ENCODE data around the gene ERBIN. TPM values are rescaled to one million over a fixed set of nuclear protein-coding genes. Genes with fewer than 3 reads are reported as not detected.

The ERBIN gene
- total RNA-seq, 1 donor from 2014 or later: 77.4 TPM

DNA sequence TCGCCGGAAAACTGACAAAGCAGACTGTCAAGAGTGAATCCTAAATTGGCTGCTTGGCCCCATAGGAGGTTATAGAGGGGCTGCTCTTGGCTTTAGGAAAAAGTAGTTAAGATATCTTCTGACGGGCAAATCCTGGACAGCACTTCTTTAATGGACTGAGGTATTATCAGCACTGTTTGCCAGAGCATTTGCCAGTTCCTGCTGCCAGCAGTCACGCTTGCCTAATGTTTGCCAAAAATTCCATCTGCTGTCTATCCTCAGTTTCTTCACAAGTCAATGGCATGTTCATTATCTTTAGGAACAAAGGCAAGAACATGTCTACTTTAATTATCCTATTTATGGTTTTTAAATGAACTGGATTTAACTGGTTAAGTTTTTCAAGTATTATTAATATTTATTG, 191.9 kb downstream of the ERBIN start:
- TF ChIP-seq, protein P1, sequence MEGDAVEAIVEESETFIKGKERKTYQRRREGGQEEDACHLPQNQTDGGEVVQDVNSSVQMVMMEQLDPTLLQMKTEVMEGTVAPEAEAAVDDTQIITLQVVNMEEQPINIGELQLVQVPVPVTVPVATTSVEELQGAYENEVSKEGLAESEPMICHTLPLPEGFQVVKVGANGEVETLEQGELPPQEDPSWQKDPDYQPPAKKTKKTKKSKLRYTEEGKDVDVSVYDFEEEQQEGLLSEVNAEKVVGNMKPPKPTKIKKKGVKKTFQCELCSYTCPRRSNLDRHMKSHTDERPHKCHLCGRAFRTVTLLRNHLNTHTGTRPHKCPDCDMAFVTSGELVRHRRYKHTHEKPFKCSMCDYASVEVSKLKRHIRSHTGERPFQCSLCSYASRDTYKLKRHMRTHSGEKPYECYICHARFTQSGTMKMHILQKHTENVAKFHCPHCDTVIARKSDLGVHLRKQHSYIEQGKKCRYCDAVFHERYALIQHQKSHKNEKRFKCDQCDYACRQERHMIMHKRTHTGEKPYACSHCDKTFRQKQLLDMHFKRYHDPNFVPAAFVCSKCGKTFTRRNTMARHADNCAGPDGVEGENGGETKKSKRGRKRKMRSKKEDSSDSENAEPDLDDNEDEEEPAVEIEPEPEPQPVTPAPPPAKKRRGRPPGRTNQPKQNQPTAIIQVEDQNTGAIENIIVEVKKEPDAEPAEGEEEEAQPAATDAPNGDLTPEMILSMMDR (conservative IDR thresholded peaks at IDR 0.05; ENCODE audit: low read depth, low read length): no peak
- DNase-seq (ENCODE audit: low read depth): no peak
- no peak overlapping the region for H3K4me3 ChIP-seq (ENCODE audit: low read depth, low read length)

DNA sequence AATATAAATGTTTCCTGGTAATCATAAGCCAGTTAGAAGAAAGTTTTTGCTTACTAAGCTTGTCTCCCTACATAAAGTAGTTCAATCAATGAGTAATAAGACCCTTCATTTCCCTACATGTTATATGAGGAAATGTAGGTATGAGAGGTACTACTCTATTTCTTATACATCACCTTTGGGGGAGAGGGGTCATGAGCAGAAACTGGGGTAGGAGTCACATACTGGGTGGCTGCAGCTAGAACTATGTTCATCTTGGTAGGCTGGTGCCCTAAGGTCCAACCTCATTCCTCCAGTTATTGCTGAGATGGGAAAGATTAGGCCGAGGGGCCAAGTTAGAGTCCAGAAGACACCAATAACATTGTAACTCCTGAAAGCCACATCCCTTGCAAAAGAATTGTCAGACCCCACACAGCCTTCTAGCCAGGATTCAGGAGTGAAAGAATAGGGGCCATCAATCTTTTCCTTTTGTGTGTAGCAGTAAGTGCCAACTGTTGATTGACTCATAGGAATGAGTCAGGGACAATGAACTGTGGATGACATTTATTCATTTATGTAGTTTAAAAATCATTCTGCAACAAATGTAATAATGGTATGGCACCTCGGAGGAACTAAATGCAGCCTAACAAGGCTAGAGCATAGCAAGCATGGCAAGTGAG, 196.1 kb downstream of the ERBIN start:
- TF ChIP-seq, protein P1 (conservative IDR thresholded peaks at IDR 0.05; ENCODE audit: low read depth, low read length): no peak
- no peak for DNase-seq (ENCODE audit: low read depth)
- H3K4me3 ChIP-seq (ENCODE audit: low read depth, low read length): no peak overlapping the region

DNA sequence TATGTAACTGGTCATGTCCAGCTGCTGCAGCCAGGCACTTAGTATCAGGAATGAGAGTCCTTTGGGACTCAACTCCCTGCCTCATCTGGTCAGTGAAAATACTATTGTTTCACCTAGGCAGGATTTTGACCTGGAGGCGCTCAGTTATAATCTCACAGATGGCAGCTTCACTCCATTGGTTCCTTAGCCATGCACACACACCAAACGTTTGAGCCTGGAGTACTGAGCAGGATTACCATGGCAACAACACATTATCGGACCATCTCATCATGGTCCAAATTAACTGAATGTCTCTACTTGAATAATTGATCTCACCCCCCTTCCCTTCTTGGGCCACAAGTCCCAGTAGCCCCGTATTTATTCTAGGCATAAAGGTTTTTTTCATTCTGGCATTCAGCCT, 202.8 kb downstream of the ERBIN start:
- no peak overlapping the region for H3K4me3 ChIP-seq (ENCODE audit: low read depth, low read length)
- no peak for DNase-seq (ENCODE audit: low read depth)
- TF ChIP-seq, protein P1 (conservative IDR thresholded peaks at IDR 0.05; ENCODE audit: low read depth, low read length): no peak

DNA sequence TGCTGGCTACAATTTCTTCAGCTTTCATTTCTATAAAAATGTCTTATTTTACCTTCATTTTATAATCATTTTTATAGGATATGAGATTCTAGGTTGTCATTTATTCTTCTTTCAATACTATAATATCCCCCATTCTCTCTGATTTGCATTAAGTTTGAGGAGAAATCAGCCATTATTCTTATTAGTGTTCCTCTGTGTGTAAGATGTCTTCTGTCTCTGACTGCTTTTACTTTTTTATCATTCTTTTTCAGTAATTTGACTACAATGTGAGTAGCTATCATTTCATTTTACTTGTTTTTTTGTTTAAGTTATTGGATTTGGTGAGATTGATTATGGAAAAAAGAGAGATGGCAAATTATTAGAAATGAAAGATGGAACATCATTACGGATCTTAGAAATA, 204.1 kb downstream of the ERBIN start:
- no peak for DNase-seq (ENCODE audit: low read depth)
- TF ChIP-seq, protein P1 (conservative IDR thresholded peaks at IDR 0.05; ENCODE audit: low read depth, low read length): no peak
- no peak overlapping the region for H3K4me3 ChIP-seq (ENCODE audit: low read depth, low read length)

Other genes starting within 250 kb of the ERBIN start
- 5.1 and 9.5 TPM in 2 replicates for gene SGTB, start 204.5 kb upstream of the ERBIN start, total RNA-seq
- 25.8 and 49.7 TPM in 2 replicates for gene NLN, start 204.4 kb upstream of the ERBIN start, total RNA-seq
- gene SREK1, start 217.7 kb downstream of the ERBIN start, total RNA-seq: 19.0 and 27.5 TPM in 2 replicates

Data from epithelial cell of proximal tubule (primary cell).